Endothelial cell of coronary artery (primary cell): Measurements from ENCODE around the gene NAT9. TPM values are rescaled to one million over a fixed set of nuclear protein-coding genes. Genes with fewer than 3 reads are reported as not detected.

Source experiments
- total RNA-seq: library from RNA; depleted of rRNA; stranded (reverse); fragments of >200 nt; gene quantifications from 2 replicates; pipeline ENCODE4 v1.2.3, GENCODE V29; 2014

NAT9 gene
- 27.5 and 37.6 TPM in 2 replicates for total RNA-seq

GRCh38 chr17:74776044-74776962, at the start of gene NAT9:
Gene NAT9, minus strand, starts transcription at chr17:74776345. Its CDS starts 647 bp downstream, at chr17:74775698.

GRCh38 chr17:74748529-74749278, 27.4 kb downstream of the NAT9 start, which contains the start of gene NHERF1:
Gene NHERF1, plus strand, starts transcription at chr17:74748628. Its CDS starts 219 bp downstream, at chr17:74748847.

GRCh38 chr17:74736513-74737298, 39.4 kb downstream of the NAT9 start, which contains the start of gene RAB37:
Gene RAB37, plus strand, starts transcription at chr17:74737256. Its CDS starts 17 bp downstream, at chr17:74737273.

Other genes starting within 250 kb of the NAT9 start
- gene CD300LB, start 244.9 kb downstream of the NAT9 start, total RNA-seq: not detected in 2 replicates
- gene CD300C, start 230.2 kb downstream of the NAT9 start, total RNA-seq: not detected in 2 replicates
- gene CD300H, start 208.8 kb downstream of the NAT9 start, total RNA-seq: not detected in 2 replicates
- gene CD300LD, start 184.1 kb downstream of the NAT9 start, total RNA-seq: not detected in 2 replicates
- not detected in 2 replicates for gene CD300E, start 152.6 kb downstream of the NAT9 start, total RNA-seq
- not detected in 2 replicates for gene CD300LF, start 63.4 kb downstream of the NAT9 start, total RNA-seq
- 0.19 and 0.27 TPM in 2 replicates for gene RAB37, start 39.1 kb downstream of the NAT9 start, total RNA-seq
- gene NHERF1, start 27.7 kb downstream of the NAT9 start, total RNA-seq: 6.7 and 8.2 TPM in 2 replicates
- gene GRIN2C, start 83.5 kb upstream of the NAT9 start, total RNA-seq: 0.09 and 0.19 TPM in 2 replicates
- gene FDXR, start 96.6 kb upstream of the NAT9 start, total RNA-seq: 38.9 and 64.7 TPM in 2 replicates
- gene FADS6, start 117.3 kb upstream of the NAT9 start, total RNA-seq: not detected in 2 replicates
- not detected in 2 replicates for gene USH1G, start 146.9 kb upstream of the NAT9 start, total RNA-seq
- not detected in 2 replicates for gene OTOP2, start 147.9 kb upstream of the NAT9 start, total RNA-seq
- not detected in 2 replicates for gene OTOP3, start 159.6 kb upstream of the NAT9 start, total RNA-seq
- gene HID1, start 196.4 kb upstream of the NAT9 start, total RNA-seq: 8.3 and 11.5 TPM in 2 replicates
- 13.1 and 18.7 TPM in 2 replicates for gene CDR2L, start 211.3 kb upstream of the NAT9 start, total RNA-seq
- 31.3 and 40.7 TPM in 2 replicates for gene MRPL58, start 236.3 kb upstream of the NAT9 start, total RNA-seq